ENCODE results near the gene PTPN2.

DNA sequence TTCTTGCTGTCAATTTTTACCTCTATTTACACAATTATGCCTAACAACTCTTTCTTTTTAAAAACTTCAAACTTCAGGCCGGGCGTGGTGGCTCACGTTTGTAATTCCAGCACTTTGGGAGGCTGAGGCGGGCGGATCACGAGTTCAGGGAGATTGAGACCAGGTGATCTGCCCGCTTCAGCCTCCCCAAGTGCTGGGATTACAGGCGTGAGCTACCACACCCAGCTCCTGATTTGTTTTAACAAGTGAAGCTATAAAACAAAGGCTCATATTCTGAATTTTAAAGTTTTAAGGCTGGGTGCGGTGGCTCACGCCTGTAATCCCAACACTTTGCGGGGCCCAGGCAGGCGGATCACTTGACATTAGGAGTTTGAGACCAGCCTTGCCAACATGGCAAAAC lies 15.5 kb downstream of the PTPN2 start:
- TF ChIP-seq, protein P1, sequence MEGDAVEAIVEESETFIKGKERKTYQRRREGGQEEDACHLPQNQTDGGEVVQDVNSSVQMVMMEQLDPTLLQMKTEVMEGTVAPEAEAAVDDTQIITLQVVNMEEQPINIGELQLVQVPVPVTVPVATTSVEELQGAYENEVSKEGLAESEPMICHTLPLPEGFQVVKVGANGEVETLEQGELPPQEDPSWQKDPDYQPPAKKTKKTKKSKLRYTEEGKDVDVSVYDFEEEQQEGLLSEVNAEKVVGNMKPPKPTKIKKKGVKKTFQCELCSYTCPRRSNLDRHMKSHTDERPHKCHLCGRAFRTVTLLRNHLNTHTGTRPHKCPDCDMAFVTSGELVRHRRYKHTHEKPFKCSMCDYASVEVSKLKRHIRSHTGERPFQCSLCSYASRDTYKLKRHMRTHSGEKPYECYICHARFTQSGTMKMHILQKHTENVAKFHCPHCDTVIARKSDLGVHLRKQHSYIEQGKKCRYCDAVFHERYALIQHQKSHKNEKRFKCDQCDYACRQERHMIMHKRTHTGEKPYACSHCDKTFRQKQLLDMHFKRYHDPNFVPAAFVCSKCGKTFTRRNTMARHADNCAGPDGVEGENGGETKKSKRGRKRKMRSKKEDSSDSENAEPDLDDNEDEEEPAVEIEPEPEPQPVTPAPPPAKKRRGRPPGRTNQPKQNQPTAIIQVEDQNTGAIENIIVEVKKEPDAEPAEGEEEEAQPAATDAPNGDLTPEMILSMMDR (IDR thresholded peaks at IDR 0.05): no peak
- TF ChIP-seq POLR2A (IDR thresholded peaks at IDR 0.05): no peak

Measured in right lobe of liver (tissue), 4 donors.